Esophagus muscularis mucosa (tissue), 3 donors: ENCODE data around the gene RNF213.

Experiments
- CTCF ChIP-seq, 3 experiments: fragments of 200-600 bp in 2 of 3; fragments of 450-650 bp in 1 of 3; sonication (generic) in 2 of 3; IDR thresholded peaks; one replicate each; pipeline ENCODE4 v1.5.1; 2017 to 2019; ENCODE audit warnings: antibody characterized with exemption in 3 of 3, mild to moderate bottlenecking in 2 of 3, moderate library complexity in 1 of 3
- POLR2AphosphoS5 ChIP-seq, 2 donors: sonication (generic); formaldehyde crosslinking; IDR thresholded peaks; one replicate each; pipeline ENCODE4 v1.6.1; 2017; ENCODE audit warnings: antibody characterized with exemption in 2 of 2

- TF ChIP-seq CTCF (IDR thresholded peaks at IDR 0.05) (no peak), POLR2AphosphoS5 (IDR thresholded peaks at IDR 0.05) (no peak)
Measured at GRCh38 chr17:80367503-80367902, 106.9 kb downstream of the RNF213 start.
